Astrocyte (in vitro differentiated cells and primary cell): ENCODE measurements around the gene EPN2.

ENCODE experiments used
- EZH2 ChIP-seq: IDR thresholded peaks from 2 replicates; pipeline ENCODE4 v1.6.1; 2012; ENCODE audit warnings: mild to moderate bottlenecking, low read length, inconsistent platforms; ENCODE audit not compliant: insufficient read depth
- TF ChIP-seq, protein P1 (sequence below): IDR thresholded peaks from 2 replicates; pipeline ENCODE4 v1.5.1; 2011; ENCODE audit warnings: low read depth, mild to moderate bottlenecking, inconsistent platforms, low read length, moderate library complexity; ENCODE audit not compliant: insufficient read depth

DNA sequence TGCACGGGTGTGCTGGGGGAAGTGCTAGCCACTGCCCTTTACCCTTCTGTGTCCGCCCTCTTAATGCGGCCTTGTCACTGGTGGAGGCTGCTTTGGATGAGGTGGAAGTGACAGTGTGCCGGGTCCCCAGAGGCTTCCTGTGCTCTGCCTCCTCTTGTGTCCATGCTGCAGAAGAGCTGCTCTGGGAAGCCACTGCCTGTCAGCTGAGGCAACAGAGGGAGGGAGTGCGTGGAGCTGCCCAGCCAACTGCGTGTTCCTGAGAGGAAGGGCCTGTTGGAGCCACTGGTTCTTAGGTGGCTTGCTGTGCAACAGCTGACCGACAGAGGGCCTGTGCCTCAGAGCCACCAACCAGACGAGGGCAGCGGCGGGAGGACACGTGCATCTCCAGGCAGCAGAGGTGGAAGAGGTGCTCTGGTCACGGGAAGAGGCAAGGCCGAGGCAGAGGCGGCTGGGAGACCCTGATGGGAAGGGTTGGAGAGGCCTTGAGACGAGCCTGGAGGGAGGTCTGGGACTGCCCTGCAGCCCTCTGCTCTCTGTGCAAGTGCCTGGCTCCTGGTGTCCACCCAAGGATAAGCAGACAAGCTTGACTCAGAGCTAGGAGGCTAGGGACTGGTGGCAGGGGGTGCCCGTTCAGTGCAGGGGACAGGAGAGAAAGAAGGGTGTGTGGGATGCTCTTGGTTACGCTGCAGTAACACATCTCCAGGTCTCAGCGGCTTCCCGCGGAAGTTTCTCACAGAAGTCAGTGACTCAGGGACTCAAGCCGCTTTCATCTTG lies 100.0 kb downstream of the EPN2 start:
- TF ChIP-seq, protein P1, sequence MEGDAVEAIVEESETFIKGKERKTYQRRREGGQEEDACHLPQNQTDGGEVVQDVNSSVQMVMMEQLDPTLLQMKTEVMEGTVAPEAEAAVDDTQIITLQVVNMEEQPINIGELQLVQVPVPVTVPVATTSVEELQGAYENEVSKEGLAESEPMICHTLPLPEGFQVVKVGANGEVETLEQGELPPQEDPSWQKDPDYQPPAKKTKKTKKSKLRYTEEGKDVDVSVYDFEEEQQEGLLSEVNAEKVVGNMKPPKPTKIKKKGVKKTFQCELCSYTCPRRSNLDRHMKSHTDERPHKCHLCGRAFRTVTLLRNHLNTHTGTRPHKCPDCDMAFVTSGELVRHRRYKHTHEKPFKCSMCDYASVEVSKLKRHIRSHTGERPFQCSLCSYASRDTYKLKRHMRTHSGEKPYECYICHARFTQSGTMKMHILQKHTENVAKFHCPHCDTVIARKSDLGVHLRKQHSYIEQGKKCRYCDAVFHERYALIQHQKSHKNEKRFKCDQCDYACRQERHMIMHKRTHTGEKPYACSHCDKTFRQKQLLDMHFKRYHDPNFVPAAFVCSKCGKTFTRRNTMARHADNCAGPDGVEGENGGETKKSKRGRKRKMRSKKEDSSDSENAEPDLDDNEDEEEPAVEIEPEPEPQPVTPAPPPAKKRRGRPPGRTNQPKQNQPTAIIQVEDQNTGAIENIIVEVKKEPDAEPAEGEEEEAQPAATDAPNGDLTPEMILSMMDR = no peak
- no peak for TF ChIP-seq EZH2
